Measurements from ENCODE around the gene MRPL52. TPM values are rescaled to one million over a fixed set of nuclear protein-coding genes. Genes with fewer than 3 reads are reported as not detected.

MRPL52 gene
- total RNA-seq, 3 donors from 2014 or later = 247 to 250 (median 249) TPM

DNA sequence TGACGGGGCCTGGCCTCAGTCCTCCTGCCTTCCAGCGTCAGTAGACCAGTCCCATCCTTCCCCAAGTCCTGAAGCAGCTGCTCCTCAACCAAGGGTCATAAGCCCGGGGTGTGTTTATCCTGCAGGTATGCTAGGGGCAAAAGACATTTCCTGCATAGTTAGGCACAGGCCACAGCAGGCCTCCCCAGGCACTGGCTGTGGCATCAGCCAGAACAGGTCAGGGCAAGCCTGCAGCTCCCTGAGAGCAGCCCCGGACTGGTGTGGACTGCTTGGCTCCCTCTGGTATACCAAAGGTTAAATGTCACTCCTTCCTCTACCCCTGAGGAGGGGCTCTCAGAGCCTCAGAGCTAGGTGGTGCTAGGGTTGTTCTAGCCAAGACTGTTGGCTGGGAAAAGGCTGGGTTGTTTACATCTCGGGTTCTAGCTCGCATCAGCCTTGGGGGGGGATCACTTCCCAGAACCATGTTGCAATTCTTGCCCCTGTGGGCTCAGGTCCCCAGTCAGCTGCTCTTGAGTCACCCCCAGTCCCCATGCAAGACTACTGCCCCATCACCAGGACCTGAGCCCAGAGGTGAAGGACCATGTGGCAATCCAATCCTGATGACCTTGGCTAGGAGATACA is 9.6 kb downstream of the MRPL52 start:
- Mint-ChIP-seq H3K4me1 (ENCODE audit: low read depth) (peaks cover 9% of the 10 kb centered on the region), H3K9me3 (no peaks in the 10 kb centered on the region), H3K4me3 (no peak overlapping the region), H3K36me3 (ENCODE audit: insufficient read depth) (peaks cover 5% of the 10 kb centered on the region), H3K27me3 (ENCODE audit: low read depth) (peaks cover 16% of the 10 kb centered on the region)
- DNase-seq (no peak), ATAC-seq (no peak)

DNA sequence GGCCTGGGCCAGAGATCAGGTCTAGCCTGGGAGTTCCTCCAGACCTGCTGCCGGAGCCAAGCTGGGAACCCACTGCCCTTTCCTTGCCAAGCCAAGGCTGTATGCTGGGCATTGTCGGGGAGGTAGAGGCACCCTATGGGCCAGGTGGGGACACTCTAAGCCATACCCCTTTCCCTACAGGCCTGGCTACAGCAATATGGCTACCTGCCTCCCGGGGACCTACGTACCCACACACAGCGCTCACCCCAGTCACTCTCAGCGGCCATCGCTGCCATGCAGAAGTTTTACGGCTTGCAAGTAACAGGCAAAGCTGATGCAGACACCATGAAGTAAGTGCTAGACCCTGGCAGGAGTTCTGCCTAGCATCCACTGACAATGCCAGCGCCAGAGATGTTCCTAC is 11.6 kb downstream of the MRPL52 start:
- Mint-ChIP-seq H3K36me3 (ENCODE audit: insufficient read depth) (no peaks in the 10 kb centered on the region), H3K4me1 (ENCODE audit: low read depth) (peaks cover 8% of the 10 kb centered on the region), H3K4me3 (no peak overlapping the region), H3K9me3 (no peaks in the 10 kb centered on the region), H3K27me3 (ENCODE audit: low read depth) (peaks cover 29% of the 10 kb centered on the region)
- ATAC-seq = no peak
- DNase-seq = no peak

DNA sequence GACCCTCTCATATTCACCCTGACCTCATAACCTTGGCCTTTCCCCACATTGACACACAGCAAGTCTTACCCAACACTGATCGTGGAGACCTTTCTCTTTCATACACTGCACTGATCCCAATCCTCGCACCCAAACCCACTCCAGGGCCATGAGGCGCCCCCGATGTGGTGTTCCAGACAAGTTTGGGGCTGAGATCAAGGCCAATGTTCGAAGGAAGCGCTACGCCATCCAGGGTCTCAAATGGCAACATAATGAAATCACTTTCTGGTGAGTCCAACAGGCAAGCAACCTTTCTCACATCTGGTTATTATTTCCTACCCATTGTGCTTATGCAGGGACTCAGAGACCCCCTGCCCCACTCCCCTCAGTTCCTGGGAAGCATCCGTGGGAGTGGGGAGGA is 12.1 kb downstream of the MRPL52 start:
- Mint-ChIP-seq H3K9me3 (no peaks in the 10 kb centered on the region), H3K4me1 (ENCODE audit: low read depth) (peaks cover 7% of the 10 kb centered on the region), H3K27me3 (ENCODE audit: low read depth) (peaks cover 31% of the 10 kb centered on the region)

DNA sequence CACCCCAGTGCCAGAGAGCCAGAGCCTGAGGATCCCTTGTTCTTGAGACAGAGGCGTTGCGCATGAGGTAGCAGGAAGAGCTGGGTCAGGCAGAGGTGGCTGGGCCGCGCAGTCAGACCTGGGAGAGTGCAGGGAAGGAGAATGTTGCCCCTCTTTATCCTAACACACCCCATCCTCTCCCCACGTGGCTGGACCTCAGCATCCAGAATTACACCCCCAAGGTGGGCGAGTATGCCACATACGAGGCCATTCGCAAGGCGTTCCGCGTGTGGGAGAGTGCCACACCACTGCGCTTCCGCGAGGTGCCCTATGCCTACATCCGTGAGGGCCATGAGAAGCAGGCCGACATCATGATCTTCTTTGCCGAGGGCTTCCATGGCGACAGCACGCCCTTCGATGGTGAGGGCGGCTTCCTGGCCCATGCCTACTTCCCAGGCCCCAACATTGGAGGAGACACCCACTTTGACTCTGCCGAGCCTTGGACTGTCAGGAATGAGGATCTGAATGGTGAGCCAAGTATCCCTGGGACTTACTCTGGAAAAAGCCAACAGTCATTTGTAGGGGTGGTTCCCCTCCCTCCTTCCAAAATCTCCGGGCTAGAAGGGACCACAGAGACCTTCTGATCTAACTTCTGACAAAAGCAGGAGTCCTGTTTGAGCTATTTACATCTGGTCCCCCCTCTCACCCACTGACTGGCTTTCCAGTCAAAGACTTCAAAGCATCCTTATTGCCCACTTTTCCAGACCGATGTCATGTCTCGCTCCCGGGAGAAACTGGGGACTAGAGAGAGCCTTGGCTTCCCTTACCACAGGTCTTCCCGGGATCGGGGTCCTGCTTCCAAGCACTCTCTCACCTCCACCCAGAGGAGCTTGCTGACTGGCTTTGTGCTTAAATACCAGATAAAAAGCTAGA is 12.8 kb downstream of the MRPL52 start:
- H3K4me1 Mint-ChIP-seq (ENCODE audit: low read depth) = peaks cover 4% of the 10 kb centered on the region
- ATAC-seq = no peak

More for the DNA sequence above, 12.1 kb downstream of the MRPL52 start:
- no peak for DNase-seq
- no peak for ATAC-seq
- no peak overlapping the region for H3K4me3 Mint-ChIP-seq
- no peaks in the 10 kb centered on the region for H3K36me3 Mint-ChIP-seq (ENCODE audit: insufficient read depth)

DNA sequence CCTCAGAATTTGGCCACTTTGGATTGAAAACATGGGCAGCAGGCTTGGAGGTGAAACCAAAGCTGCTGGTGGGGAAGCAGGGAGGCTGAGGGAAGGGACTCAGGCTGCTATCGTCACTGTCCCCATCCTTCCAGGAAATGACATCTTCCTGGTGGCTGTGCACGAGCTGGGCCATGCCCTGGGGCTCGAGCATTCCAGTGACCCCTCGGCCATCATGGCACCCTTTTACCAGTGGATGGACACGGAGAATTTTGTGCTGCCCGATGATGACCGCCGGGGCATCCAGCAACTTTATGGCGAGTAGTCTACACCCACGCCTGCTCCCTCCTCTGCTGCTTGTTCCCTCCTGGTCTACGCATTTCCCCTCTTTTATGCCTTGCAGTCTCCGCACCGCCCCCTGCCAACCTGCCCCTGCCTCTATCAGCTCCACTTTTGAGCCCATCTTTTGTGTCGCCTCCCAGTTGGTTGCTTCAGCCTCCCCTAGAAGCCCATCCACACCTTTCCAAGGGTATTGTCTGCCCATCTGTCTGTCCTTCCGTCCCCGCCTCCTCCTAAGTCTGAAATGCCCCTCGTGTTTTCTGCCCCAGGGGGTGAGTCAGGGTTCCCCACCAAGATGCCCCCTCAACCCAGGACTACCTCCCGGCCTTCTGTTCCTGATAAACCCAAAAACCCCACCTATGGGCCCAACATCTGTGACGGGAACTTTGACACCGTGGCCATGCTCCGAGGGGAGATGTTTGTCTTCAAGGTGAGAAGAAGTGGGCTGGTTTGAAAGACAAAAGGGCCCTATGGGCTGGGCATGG is 13.6 kb downstream of the MRPL52 start:
- Mint-ChIP-seq H3K36me3 (ENCODE audit: insufficient read depth) (no peaks in the 10 kb centered on the region), H3K4me1 (ENCODE audit: low read depth) (no peaks in the 10 kb centered on the region), H3K4me3 (no peak overlapping the region), H3K27me3 (ENCODE audit: low read depth) (peaks cover 27% of the 10 kb centered on the region), H3K9me3 (no peaks in the 10 kb centered on the region)
- ATAC-seq (no peak), DNase-seq (no peak)

More for the DNA sequence above, 12.8 kb downstream of the MRPL52 start:
- H3K36me3 Mint-ChIP-seq (ENCODE audit: insufficient read depth) = no peaks in the 10 kb centered on the region
- H3K27me3 Mint-ChIP-seq (ENCODE audit: low read depth) = peaks cover 27% of the 10 kb centered on the region
- no peak for DNase-seq
- no peaks in the 10 kb centered on the region for H3K9me3 Mint-ChIP-seq
- no peak overlapping the region for H3K4me3 Mint-ChIP-seq

DNA sequence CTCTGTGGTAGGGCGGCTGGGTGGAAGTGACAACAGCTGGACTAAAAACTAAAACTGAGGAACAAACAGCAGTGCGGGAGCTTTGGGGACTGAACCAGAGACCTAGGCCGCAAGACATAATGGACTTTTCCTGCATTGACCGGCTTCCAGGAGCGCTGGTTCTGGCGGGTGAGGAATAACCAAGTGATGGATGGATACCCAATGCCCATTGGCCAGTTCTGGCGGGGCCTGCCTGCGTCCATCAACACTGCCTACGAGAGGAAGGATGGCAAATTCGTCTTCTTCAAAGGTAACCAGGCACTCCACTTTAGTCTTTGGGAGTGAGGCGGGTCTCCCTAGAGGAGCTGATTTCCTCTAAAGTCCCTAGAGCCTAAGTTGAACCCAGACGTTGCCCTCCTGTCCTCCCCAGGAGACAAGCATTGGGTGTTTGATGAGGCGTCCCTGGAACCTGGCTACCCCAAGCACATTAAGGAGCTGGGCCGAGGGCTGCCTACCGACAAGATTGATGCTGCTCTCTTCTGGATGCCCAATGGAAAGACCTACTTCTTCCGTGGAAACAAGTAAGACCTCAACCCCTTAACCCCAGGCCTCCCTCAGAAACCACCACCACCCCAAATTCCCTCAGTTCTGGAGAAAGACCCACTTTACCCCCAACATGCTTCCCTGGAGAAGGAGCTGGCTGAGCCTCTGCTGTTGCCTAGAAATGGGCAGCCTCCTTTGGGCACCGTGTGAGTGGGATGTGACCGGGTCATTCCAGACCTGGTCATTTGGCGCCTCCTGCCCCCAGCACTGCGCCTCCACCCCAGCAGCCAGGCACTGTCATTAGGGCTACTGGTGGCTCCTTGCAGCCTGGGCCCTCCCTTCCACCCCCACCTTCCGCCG is 14.8 kb downstream of the MRPL52 start:
- no peak overlapping the region for H3K4me3 Mint-ChIP-seq
- no peaks in the 10 kb centered on the region for H3K36me3 Mint-ChIP-seq (ENCODE audit: insufficient read depth)
- H3K9me3 Mint-ChIP-seq = no peaks in the 10 kb centered on the region
- ATAC-seq (no peak), DNase-seq (no peak)
- H3K27me3 Mint-ChIP-seq (ENCODE audit: low read depth) = peaks cover 19% of the 10 kb centered on the region
- no peaks in the 10 kb centered on the region for H3K4me1 Mint-ChIP-seq (ENCODE audit: low read depth)

DNA sequence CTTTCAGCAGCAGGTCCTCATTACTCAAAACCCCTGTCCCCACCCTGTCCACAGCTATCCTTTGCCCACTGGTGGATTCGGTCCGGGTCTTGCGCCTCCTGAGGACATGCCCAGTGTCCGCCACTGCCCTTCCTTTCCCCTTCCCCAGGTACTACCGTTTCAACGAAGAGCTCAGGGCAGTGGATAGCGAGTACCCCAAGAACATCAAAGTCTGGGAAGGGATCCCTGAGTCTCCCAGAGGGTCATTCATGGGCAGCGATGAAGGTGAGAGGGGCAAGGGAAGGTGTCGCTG is 15.4 kb downstream of the MRPL52 start:
- Mint-ChIP-seq H3K4me3 (no peak overlapping the region), H3K27me3 (ENCODE audit: low read depth) (peaks cover 17% of the 10 kb centered on the region), H3K4me1 (ENCODE audit: low read depth) (no peaks in the 10 kb centered on the region), H3K9me3 (no peaks in the 10 kb centered on the region), H3K36me3 (ENCODE audit: insufficient read depth) (no peaks in the 10 kb centered on the region)
- ATAC-seq (no peak), DNase-seq (no peak)

DNA sequence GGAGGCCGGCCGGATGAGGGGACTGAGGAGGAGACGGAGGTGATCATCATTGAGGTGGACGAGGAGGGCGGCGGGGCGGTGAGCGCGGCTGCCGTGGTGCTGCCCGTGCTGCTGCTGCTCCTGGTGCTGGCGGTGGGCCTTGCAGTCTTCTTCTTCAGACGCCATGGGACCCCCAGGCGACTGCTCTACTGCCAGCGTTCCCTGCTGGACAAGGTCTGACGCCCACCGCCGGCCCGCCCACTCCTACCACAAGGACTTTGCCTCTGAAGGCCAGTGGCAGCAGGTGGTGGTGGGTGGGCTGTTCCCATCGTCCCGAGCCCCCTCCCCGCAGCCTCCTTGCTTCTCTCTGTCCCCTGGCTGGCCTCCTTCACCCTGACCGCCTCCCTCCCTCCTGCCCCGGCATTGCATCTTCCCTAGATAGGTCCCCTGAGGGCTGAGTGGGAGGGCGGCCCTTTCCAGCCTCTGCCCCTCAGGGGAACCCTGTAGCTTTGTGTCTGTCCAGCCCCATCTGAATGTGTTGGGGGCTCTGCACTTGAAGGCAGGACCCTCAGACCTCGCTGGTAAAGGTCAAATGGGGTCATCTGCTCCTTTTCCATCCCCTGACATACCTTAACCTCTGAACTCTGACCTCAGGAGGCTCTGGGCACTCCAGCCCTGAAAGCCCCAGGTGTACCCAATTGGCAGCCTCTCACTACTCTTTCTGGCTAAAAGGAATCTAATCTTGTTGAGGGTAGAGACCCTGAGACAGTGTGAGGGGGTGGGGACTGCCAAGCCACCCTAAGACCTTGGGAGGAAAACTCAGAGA is 16.3 kb downstream of the MRPL52 start:
- no peaks in the 10 kb centered on the region for H3K4me1 Mint-ChIP-seq (ENCODE audit: low read depth)
- no peaks in the 10 kb centered on the region for H3K9me3 Mint-ChIP-seq
- DNase-seq = no peak
- H3K36me3 Mint-ChIP-seq (ENCODE audit: insufficient read depth) = no peaks in the 10 kb centered on the region
- peaks cover 17% of the 10 kb centered on the region for H3K27me3 Mint-ChIP-seq (ENCODE audit: low read depth)
- ATAC-seq = no peak
- no peak overlapping the region for H3K4me3 Mint-ChIP-seq

DNA sequence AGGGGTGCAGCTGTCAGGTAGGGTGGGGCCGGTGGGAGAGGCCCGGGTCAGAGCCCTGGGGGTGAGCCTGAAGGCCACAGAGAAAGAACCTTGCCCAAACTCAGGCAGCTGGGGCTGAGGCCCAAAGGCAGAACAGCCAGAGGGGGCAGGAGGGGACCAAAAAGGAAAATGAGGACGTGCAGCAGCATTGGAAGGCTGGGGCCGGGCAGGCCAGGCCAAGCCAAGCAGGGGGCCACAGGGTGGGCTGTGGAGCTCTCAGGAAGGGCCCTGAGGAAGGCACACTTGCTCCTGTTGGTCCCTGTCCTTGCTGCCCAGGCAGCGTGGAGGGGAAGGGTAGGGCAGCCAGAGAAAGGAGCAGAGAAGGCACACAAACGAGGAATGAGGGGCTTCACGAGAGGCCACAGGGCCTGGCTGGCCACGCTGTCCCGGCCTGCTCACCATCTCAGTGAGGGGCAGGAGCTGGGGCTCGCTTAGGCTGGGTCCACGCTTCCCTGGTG is 17.2 kb downstream of the MRPL52 start:
- DNase-seq = no peak
- H3K9me3 Mint-ChIP-seq = no peaks in the 10 kb centered on the region

DNA sequence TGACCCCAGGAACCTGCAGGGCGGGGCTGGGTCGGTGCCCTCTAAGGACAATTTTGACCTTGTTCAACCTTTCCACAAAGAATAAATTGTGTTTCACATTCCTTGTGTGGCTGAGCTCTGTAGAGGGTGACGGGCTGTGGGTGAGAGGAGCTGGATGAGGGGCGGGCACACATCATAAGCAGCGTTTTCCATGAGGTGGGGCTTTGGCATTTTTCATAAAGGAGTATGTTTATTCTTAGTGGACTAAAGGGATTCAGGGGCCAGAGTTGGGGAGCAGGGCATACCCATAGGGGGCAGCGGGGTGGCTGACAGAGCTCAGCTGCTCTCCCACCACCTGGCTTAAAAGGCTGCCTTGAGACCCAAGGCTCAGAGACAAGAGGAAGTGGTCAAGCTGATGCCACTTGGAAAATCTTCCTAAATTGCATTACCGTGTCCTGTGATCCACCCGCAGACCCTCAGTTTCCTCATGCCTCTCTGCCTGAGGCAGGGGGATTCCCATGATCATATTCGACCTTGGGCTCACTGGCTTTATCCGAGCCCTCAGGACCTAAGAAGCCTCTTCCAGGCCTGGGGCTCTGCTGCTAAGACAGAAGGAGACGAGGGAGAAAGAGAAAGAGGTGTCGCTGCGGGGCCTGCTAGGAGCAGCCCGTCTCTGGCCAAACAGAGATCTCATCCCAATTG is 18.1 kb downstream of the MRPL52 start:
- no peaks in the 10 kb centered on the region for H3K36me3 Mint-ChIP-seq (ENCODE audit: insufficient read depth)
- no peak for DNase-seq
- H3K4me1 Mint-ChIP-seq (ENCODE audit: low read depth) = peaks cover 2% of the 10 kb centered on the region
- no peak for ATAC-seq
- no peaks in the 10 kb centered on the region for H3K9me3 Mint-ChIP-seq
- H3K27me3 Mint-ChIP-seq (ENCODE audit: low read depth) = peaks cover 17% of the 10 kb centered on the region
- no peak overlapping the region for H3K4me3 Mint-ChIP-seq

More for the DNA sequence above, 17.2 kb downstream of the MRPL52 start:
- ATAC-seq = no peak
- H3K4me1 Mint-ChIP-seq (ENCODE audit: low read depth) = no peaks in the 10 kb centered on the region
- H3K4me3 Mint-ChIP-seq = no peak overlapping the region
- H3K27me3 Mint-ChIP-seq (ENCODE audit: low read depth) = peaks cover 17% of the 10 kb centered on the region
- H3K36me3 Mint-ChIP-seq (ENCODE audit: insufficient read depth) = no peaks in the 10 kb centered on the region

DNA sequence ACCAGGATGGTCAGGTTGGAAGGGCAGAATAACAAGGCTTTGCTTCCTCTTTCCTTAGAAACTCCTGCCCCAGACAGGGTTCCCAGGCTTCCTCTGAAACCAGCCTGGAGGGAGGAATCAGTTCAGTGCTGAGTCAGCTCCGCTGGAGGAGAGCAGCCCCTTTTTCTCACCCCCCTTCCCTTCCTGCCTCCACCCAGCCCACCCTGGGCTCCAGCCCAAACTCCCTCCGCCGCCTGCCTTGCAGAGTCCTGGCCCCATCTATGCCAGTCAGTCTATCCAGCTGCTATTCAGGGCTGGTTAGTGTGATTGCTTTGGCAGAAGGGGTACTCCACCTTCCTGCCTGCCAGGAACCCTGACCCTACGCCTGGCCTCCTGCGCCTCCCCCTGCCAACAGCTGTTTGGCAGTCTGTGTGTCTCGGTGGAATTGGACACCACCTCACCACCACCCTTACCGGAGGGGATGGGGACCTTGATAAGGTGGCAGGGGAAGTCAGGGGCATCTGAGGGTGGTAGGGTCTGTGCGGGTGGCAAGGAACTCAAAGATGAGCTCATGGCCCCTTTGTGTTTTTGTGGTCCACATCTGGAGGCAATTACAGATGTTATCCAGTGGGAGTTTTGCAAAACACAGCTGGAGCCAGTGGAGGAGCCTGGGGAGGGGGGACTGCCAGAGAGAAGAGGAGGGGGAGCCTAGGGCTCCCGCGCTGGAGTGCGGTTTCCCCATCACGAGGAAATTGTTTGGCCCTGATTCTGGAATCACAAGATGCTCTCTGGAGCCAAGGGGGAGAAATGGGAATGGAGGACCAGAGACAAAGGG is 18.9 kb downstream of the MRPL52 start:
- H3K4me1 Mint-ChIP-seq (ENCODE audit: low read depth) = peaks cover 5% of the 10 kb centered on the region
- ATAC-seq (no peak), DNase-seq (no peak)
- H3K27me3 Mint-ChIP-seq (ENCODE audit: low read depth) = peaks cover 15% of the 10 kb centered on the region
- no peak overlapping the region for H3K4me3 Mint-ChIP-seq
- no peaks in the 10 kb centered on the region for H3K9me3 Mint-ChIP-seq
- no peaks in the 10 kb centered on the region for H3K36me3 Mint-ChIP-seq (ENCODE audit: insufficient read depth)

DNA sequence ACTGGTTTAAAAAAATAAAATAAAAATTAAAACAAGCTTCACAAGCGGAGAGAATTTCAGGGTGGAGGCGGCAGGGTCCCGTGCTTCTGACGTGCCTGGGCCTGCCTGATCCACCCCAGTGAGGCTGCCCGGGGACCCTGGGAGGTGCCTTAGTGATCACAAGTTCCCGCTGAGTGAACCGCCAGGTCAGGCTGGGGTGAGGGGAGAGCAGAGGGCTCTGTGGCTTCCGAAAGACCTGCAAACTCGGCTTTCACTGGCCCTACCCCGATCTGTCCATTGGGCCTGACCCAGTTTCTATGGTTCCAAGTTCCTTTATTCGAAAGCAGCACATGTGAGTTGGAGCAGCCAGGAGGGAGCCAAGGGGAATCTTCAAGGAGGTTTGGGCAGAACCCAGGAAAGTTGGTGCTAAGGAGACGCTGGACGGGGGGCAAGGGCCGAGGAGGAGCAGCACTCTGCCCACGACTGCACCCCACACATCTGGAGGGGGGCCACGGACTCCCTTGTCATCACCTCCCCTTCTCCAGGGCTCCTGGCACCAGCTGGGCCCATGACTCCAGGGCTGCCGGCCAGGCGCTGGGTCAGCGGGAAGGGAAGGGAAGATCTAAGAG is 19.6 kb downstream of the MRPL52 start:
- H3K4me3 Mint-ChIP-seq = no peak overlapping the region
- peaks cover 5% of the 10 kb centered on the region for H3K4me1 Mint-ChIP-seq (ENCODE audit: low read depth)

More for the DNA sequence above, 19.6 kb downstream of the MRPL52 start:
- no peaks in the 10 kb centered on the region for H3K9me3 Mint-ChIP-seq
- ATAC-seq = no peak
- H3K36me3 Mint-ChIP-seq (ENCODE audit: insufficient read depth) = no peaks in the 10 kb centered on the region
- DNase-seq = no peak
- H3K27me3 Mint-ChIP-seq (ENCODE audit: low read depth) = peaks cover 14% of the 10 kb centered on the region
